GM21576 (cell line): ENCODE data around the gene DGCR6L.
"Not testable (repeated sequence)": the region's sequence is repeated elsewhere in the genome, so short reads cannot be mapped to it uniquely, and the experiment has no call there.

ENCODE experiments used
- ATAC-seq: cut with Tn5 transposase; IDR thresholded peaks from one replicate; pipeline ENCODE4 v1.9.1; 2021; ENCODE audit warnings: mild to moderate bottlenecking, moderate library complexity; ENCODE audit not compliant: unreplicated experiment

The DGCR6L gene

GRCh38 chr22:20277936-20278635, 41.8 kb downstream of the DGCR6L start:
- not testable (repeated sequence) for ATAC-seq

GRCh38 chr22:20276468-20276867, 43.4 kb downstream of the DGCR6L start:
- no peak for ATAC-seq

GRCh38 chr22:20275836-20276235, 44.0 kb downstream of the DGCR6L start:
- no peak for ATAC-seq

GRCh38 chr22:20275325-20275724, 44.5 kb downstream of the DGCR6L start:
- ATAC-seq, result not testable (repeated sequence)

GRCh38 chr22:20274374-20274773, 45.5 kb downstream of the DGCR6L start:
- not testable (repeated sequence) for ATAC-seq

GRCh38 chr22:20273758-20274181, 46.1 kb downstream of the DGCR6L start:
- no peak for ATAC-seq

GRCh38 chr22:20272700-20273099, 47.2 kb downstream of the DGCR6L start:
- ATAC-seq, result no peak

GRCh38 chr22:20272174-20272573, 47.7 kb downstream of the DGCR6L start:
- no peak for ATAC-seq

- ATAC-seq, result no peak
These were observed 48.5 kb downstream of the DGCR6L start for GRCh38 chr22:20271114-20271994.

GRCh38 chr22:20270190-20271113, 49.4 kb downstream of the DGCR6L start:
- ATAC-seq, result not testable (repeated sequence)

- ATAC-seq, result not testable (repeated sequence)
These were observed 50.2 kb downstream of the DGCR6L start for GRCh38 chr22:20269673-20270072.

- not testable (repeated sequence) for ATAC-seq
These were observed 50.7 kb downstream of the DGCR6L start for GRCh38 chr22:20269201-20269600.

GRCh38 chr22:20268279-20269012, 51.4 kb downstream of the DGCR6L start, which contains the start of gene RTN4R:
Gene RTN4R, minus strand, starts transcription at chr22:20268318. Its CDS starts 226 bp downstream, at chr22:20268092.
- ATAC-seq, result no peak

GRCh38 chr22:20267441-20268278, 52.2 kb downstream of the DGCR6L start:
- ATAC-seq, result no peak

- ATAC-seq, result not testable (repeated sequence)
These were observed 53.0 kb downstream of the DGCR6L start for GRCh38 chr22:20266667-20267440.

GRCh38 chr22:20265772-20266666, 53.8 kb downstream of the DGCR6L start:
- ATAC-seq, result not testable (repeated sequence)
